Measurements from ENCODE around the gene SLC5A11. TPM values are rescaled to one million over a fixed set of nuclear protein-coding genes. Genes with fewer than 3 reads are reported as not detected.
A peak's percentile ranks its signal among the peaks of the same experiment; 100 is the strongest.
"Not testable (repeated sequence)": the region's sequence is repeated elsewhere in the genome, so short reads cannot be mapped to it uniquely, and the experiment has no call there.

Gene SLC5A11
- total RNA-seq, 1 donor from 2014 or later: 0.16 TPM

- no peak for DNase-seq (ENCODE audit: low spot score)
Observed at GRCh38 chr16:24834459-24835335, 11.1 kb upstream of the SLC5A11 start.

- DNase-seq (ENCODE audit: low spot score): no peak
Observed at GRCh38 chr16:24836836-24837235, 8.9 kb upstream of the SLC5A11 start.

- no peak for DNase-seq (ENCODE audit: low spot score)
Observed at GRCh38 chr16:24837969-24838368, 7.8 kb upstream of the SLC5A11 start.

DNA sequence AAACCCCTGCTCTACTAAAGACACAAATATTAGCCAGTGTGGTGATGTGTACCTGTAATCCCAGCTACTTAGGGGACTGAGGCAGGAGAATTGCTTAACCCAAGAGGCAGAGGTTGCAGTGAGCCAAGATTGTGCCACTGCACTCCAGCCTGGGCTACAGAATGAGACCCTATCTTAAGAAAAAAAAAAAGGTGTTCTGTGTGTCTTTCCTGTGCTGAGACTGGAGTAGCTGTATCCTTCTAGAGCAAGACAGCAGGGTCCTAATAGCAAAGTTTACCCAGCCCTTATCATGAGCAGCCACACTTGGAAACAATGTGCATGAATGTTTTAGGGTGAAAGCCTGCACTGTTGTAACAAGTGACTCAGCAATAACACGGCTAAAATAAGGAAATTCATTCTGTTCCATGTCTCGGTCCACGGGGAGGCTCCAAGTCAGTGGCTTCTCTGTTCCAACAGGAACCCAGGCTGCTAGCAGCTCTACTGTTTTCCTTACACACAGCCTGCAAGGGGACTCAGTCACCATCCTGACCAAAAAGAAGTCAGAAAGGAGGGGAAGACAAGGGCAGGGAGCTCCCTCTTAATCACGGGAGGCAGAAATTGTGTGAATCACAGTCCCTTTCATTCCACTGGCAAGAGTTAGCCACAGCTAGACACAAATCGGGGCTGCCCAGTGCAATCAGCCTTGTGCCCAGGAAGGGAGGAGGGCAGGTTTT lies 7.1 kb upstream of the SLC5A11 start:
- DNase-seq (ENCODE audit: low spot score): peak; percentile 37

DNA sequence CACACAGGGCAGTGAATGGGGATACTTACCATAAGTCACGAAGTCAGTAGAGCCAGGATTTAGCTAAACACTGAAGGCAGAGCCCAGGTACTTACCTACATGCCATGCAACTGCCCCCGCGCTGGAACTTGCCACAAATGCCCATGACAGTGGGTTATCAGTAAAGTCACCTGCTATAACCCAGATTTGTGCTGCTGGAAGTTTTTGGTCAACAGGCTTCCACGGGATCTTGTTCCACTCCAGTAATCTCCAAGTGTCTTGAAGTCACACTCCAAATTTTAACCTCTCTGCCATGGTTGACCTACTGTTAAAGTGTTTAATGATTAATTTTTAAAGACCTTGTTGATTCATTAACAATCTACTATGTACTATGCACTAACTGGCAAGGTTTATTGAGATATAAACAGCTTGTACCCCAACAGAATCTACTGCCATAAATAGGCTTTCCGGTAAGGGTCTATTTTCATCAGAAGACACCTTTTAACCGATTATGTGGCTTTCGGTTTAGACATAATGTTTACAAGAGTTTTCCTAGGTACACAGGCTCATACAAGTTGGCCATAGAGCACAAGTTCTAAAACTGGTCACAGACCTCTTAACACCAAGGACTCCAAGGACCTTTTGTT lies 6.3 kb upstream of the SLC5A11 start:
- DNase-seq (ENCODE audit: low spot score): peak; percentile 22

GRCh38 chr16:24841291-24841690 lies 4.5 kb upstream of the SLC5A11 start:
- no peak for DNase-seq (ENCODE audit: low spot score)

DNA sequence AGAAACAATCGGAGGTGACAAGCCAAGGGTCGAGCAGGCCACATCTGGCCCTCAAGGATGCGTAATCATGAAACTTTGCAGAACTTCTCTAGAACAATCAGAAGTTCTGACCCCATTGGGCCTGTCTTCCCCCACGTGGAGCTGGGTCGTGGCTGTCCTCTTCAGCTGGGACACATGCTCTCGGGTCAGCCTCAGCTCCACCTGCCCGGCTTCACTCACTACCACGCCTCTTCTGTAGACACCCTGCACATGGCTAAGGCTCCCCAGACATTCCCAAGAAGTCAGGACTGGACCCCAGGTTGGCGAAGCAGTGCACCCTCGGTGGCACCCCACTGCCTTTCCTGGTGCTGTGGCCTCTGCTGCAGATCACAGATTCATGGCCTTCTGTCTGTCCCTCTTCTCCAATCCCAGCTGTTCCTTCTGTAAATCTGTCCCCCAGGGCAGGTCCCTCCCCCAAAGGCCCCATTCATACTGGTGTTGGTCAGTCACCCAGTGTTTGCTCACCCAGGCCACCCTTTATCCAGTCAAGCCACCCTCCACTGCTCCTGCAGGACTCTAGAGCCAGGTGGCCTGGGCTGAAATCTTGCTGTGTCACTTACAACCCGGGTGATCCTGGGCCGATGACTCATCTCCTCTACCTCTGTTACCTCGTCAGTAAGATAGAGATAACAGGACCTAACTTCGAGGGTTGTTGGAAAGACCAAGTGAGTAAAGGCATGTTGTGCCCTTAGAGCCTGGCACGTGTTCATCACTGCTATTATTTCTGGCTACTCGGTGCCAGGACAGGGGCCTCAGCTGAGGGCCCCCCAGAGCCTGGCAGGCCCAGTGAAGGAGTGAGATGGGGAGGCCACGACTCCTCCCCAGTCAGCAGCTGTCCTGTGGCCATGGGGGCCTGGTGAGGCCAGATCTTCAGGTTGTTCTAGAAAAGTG lies 1.4 kb upstream of the SLC5A11 start:
- peak; percentile 85 for DNase-seq (ENCODE audit: low spot score)

DNA sequence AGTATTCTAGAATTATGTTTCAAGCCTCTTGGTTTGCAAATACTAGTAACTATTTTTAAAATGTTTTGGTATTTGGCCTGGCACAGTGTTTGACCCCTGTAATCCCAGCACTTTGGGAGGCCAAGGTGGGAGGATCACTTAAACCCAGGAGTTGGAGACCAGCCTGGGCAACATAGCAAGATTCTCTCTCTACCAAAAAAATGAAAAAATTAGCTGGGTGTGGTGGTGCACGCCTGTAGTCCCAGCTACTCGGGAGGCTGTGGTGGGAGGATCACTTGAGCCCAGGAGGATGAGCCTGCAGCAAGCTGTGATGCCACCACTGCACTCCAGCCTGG lies 765 bp upstream of the SLC5A11 start:
- DNase-seq (ENCODE audit: low spot score): not testable (repeated sequence)

DNA sequence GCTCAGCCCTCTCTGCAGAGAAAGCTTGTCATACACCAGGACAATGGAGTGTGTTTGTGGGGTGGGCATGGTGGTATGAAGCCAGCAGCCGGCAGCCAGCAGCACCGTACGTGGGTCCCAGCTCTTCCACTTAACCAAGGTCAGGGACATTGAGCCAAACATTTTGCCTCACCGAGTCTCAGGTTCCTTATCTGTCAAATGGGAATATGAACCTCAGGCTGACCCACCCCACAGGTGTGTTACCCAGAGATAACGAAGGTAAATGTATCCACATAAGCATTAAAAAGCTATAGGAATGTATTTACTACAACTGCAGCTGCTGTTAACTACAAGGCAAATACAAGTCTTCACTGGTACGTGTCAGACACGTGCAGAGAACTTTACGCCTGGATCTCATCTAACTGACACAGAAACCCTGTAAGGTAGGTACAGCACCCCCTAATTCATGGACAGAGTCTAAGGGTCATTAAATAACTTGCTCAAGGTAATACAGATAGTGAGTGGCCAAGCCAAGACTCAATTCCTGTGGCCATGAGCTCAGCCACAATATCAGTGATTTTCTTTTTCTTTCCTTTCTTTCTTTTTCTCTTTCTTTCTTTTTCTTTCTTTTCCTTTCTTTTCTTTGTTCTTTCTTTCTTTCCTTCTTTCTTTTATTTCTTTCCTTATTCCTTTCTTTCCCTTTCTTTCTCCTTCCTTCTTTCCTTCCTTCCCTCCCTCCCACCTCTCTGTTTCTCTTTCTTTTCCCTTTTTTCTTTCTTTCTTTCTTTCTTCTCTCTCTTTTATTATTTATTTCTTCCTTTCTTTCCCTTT lies 990 bp downstream of the SLC5A11 start:
- DNase-seq (ENCODE audit: low spot score): no peak

GRCh38 chr16:24847358-24847664 lies 1.5 kb downstream of the SLC5A11 start:
- no peak for DNase-seq (ENCODE audit: low spot score)

GRCh38 chr16:24848065-24848464 lies 2.3 kb downstream of the SLC5A11 start:
- peak; percentile 20 for DNase-seq (ENCODE audit: low spot score)

DNA sequence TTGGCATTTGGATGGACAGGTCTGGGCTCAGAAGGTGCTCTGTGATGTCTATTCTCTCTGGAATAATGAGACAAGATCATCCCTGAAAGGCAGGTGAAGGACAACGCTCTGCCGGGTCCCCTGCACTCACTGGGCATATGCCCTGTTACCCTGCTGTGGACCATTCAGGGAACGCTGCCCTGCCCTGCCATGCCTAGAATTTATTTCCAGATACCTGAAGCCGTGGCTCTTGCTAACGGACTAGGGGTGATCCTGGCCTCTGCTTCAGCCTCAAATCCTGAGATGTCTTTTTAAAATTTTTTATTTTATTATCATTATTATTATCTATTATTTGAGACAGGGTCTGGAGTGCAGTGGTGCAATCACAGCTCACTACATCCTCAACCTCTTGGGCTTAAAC lies 3.9 kb downstream of the SLC5A11 start:
- peak; percentile 60 for DNase-seq (ENCODE audit: low spot score)

DNA sequence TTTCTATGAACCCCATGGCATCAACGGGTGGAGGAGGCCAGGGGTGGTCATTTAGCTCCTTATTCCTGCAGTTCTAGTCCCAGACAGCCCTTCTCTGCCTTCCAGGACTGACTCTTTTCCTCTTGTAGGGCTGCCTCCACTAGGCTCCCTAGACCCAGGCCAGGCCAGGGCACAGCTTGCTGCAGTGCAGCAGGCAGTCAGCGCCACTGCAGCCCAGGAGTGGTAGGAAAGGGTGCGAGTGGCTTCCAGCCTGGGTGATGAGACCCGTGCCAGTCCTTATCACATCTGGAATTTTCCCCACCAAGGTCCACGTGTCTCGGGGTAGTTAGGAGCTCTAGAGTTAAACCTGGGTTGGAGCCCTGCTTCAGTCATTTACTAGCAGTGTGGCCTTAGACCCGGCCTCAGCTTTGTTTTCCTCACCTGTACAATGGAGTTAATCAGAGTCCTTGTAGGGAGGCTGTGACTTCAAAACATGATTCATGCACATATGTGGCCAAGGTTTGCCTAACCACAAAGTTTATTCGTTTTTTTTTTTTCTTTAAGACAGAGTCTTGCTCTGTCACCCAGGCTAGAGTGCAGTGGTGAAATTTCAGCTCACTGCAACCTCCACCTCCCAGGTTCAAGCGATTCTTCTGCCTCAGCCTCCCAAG lies 4.7 kb downstream of the SLC5A11 start:
- DNase-seq (ENCODE audit: low spot score): peak; percentile 37

GRCh38 chr16:24851700-24852099 lies 5.9 kb downstream of the SLC5A11 start:
- DNase-seq (ENCODE audit: low spot score): peak; percentile 24

GRCh38 chr16:24852281-24852721 lies 6.5 kb downstream of the SLC5A11 start:
- DNase-seq (ENCODE audit: low spot score): peak; percentile 87

DNA sequence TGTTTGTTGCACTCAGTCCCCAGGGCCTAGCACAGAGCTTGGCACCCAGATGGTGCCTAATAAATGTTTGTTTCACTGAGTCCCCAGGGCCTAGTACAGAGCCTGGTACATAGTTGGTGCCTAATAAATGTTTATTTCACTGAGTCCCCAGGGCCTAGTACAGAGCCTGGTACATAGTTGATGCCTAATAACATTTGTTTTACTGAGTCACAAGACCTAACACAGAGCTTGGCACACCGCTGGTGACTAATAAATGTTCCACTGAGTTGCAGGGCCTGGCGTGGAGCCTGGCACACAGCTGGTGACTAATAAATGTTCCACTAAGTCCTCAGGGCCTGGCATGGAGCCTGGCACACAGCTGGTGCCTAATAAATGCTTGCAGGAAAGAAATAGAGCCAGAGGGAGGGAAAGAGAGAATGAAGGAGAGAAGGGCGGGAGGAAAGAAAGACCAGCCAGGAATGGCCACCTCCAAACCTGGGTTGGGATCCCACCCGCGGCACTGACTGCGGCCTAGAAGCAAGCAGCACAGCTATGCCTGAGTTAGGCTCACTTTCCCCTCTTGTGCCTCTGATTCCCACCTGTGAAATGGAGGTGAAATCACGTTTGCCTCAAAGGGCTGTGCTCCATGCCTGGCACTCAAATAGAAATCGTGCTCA lies 7.5 kb downstream of the SLC5A11 start:
- DNase-seq (ENCODE audit: low spot score): peak; percentile 69

GRCh38 chr16:24853830-24854229 lies 8.1 kb downstream of the SLC5A11 start:
- DNase-seq (ENCODE audit: low spot score): peak; percentile 85

- DNase-seq (ENCODE audit: low spot score): peak; percentile 4
Observed at GRCh38 chr16:24854607-24855171, 8.9 kb downstream of the SLC5A11 start.

- peak; percentile 22 for DNase-seq (ENCODE audit: low spot score)
Observed at GRCh38 chr16:24855678-24856077, 9.9 kb downstream of the SLC5A11 start.

All from mesenteric fat pad (tissue), 1 donor.